Glomerular endothelial cell (primary cell): ENCODE data around the gene TACC2. TPM values are rescaled to one million over a fixed set of nuclear protein-coding genes. Genes with fewer than 3 reads are reported as not detected.
"Not testable (repeated sequence)": the region's sequence is repeated elsewhere in the genome, so short reads cannot be mapped to it uniquely, and the experiment has no call there.

Source experiments
- DNase-seq: peaks from one replicate; pipeline ENCODE4 v3.0.0-alpha.2; 2011; ENCODE audit warnings: low read depth, low spot score; ENCODE audit errors: extremely low read depth
- total RNA-seq: library from RNA; depleted of rRNA; stranded (reverse); fragments of >200 nt; gene quantifications from 2 replicates; pipeline ENCODE4 v1.2.3, GENCODE V29; 2015

The TACC2 gene
- total RNA-seq, 1 donor from 2014 or later = 39.6 TPM

DNA sequence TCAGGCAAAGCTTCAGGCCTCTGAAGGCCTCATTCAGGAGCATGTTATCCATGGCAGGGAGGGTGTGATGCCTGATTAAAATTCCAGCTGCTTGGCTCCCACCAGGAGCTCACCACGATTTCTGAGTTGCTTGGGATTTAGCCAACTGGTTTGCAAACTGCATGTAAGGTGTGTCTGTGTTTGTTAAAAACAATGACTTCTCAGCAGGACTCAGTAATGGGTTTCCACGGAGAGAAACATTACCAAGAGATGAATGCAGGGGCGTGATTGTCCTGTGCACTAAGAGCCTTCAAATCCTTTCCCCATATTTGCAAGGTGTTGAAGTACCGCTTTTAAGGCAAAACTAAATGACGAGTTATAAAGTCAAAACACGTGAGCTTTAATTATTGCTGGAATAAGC, 193.3 kb downstream of the TACC2 start:
- no peak for DNase-seq

- DNase-seq = no peak
These were observed 195.3 kb downstream of the TACC2 start for GRCh38 chr10:122184254-122184653.

- DNase-seq = no peak
These were observed 196.7 kb downstream of the TACC2 start for GRCh38 chr10:122185643-122186042.

DNA sequence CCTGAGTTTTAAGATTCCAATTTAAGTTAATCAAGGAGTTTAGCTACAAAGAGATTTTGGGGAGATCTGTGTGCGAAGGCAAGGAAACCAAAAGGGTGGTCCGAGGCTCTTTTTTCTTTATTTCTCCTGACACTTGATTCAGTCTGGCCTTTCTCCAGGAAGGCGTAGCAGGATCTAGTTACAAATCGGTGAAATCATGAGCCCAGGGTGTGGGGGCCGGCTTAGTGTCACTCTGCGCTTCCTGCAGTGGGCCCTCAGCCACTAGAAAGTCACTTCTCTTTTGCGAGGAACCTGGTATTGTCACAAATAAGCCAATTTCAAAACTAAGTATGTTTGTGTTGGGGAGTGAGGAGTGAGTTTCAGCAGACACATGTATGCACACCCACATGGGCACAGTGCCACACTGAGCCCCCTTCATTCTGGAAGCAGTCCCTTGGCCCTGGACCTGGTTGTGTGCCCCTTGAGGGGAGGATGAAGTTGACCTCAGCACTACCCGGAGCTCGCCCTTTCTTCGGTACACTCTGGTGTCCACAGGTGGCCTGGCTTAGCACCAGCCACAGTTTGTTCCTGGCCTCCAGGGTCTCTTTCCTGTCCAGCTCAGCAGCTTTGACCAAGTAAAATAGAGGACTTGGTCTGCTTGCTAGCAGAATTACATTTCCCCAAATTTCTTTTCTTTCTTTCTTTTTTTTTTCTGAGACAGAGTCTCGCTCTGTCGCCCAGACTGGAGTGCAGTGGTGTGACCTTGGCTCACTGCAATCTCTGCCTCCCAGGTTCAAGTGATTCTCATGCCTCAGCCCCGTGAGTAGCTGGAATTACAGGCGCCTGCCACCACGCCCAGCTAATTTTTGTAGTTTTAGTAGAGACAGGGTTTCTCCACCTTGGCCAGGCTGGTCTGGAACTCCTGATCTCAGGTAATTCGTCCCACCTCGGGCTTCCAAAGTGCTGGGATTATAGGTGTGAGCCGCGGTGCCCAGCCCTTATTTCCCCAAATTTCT, 198.2 kb downstream of the TACC2 start:
- DNase-seq = no peak

GRCh38 chr10:122188706-122189105, 199.7 kb downstream of the TACC2 start:
- no peak for DNase-seq

GRCh38 chr10:122189185-122189584, 200.2 kb downstream of the TACC2 start:
- no peak for DNase-seq

DNA sequence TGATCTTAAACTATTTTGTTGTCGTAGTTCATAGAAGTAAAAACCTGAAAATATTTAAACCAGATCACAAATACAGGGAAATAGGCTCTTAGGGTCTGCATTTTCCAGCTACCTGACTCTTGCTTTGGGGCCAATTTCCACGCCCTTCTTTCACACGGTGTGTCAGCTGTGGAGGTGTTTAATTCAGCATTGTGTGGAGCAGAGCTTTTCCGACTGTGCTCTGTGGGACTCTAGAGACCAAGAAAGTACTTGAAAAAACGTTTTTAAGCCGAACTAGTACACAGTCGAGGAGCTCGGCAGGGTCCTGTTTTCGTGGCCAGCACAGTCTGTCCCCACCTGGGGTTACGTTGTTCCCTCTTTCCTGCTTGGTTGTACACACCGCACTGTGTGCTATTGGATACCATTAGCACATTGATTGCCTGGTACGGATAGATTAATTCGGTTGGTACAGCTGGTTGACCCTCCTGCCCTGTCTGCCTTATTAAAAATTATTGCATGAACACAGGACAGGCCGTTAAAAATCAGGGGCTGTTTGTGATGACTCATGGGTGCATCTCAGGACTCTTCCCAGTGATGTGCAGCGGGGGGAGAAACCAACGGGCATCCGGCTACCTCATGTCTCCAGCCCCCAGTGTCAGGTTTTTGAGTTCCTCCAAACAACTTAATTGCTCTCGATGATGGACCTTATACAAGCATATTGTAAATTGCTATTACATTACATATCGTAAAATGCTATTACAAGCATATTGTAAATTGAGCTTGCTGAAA, 201.4 kb downstream of the TACC2 start:
- DNase-seq = no peak

GRCh38 chr10:122191936-122192541, 203.1 kb downstream of the TACC2 start:
- DNase-seq = no peak

GRCh38 chr10:122194251-122194650, 205.3 kb downstream of the TACC2 start:
- DNase-seq = no peak

- DNase-seq = no peak
These were observed 207.3 kb downstream of the TACC2 start for GRCh38 chr10:122196218-122196617.

- no peak for DNase-seq
These were observed 208.8 kb downstream of the TACC2 start for GRCh38 chr10:122197611-122198222.

DNA sequence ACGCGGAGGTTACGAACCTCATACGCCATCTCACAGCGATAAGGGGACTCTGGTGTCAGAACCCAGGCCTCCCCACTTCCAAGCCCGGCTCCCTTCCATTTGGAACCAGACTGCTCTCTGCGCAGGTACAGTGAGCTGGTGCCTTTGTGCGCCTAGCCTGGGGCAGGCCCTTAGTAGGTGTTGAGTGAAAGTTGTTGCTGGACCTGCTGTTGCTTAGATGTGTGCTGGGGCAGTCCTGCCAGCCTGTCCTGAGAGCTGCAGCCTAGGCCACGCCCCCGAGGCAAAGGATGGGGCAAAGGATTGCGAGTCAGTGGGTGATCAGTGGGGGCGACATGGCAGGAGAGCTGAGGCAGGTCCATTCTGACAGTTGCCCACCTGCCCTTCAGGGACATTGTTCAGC, 209.7 kb downstream of the TACC2 start:
- no peak for DNase-seq

DNA sequence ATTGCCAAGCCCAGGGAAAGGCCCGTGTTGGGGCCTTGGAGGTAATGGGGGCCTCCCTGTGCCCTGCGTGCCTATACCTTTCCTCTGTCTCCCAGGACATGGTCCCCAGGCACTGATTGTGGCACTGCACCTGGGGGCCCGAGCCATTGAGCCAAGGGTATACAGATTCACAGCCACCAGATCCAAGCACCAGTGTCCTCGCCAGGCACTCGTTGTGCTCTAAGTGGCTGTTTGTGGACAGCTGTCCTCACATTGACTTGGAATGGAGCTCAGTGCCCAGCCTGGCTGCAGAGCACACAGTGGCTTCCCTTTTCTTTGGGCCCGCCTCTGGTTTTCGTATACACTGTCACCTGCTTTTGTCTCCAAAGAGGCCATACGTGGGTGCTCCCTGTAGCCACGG, 210.1 kb downstream of the TACC2 start:
- DNase-seq = no peak

GRCh38 chr10:122199689-122200088, 210.7 kb downstream of the TACC2 start:
- no peak for DNase-seq

GRCh38 chr10:122201401-122201800, 212.4 kb downstream of the TACC2 start:
- DNase-seq = no peak

DNA sequence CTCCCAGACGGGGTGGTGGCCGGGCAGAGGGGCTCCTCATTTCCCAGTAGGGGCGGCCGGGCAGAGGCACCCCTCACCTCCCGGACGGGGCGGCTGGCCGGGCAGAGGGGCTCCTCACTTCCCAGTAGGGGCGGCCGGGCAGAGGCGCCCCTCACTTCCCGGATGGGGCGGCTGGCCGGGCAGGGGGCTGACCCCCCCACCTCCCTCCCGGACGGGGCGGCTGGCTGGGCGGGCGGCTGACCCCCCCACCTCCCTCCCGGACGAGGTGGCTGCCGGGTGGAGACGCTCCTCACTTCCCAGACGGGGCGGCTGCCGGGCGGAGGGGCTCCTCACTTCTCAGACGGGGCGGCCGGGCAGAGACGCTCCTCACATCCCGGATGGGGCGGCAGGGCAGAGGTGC, 214.2 kb downstream of the TACC2 start:
- DNase-seq = not testable (repeated sequence)

DNA sequence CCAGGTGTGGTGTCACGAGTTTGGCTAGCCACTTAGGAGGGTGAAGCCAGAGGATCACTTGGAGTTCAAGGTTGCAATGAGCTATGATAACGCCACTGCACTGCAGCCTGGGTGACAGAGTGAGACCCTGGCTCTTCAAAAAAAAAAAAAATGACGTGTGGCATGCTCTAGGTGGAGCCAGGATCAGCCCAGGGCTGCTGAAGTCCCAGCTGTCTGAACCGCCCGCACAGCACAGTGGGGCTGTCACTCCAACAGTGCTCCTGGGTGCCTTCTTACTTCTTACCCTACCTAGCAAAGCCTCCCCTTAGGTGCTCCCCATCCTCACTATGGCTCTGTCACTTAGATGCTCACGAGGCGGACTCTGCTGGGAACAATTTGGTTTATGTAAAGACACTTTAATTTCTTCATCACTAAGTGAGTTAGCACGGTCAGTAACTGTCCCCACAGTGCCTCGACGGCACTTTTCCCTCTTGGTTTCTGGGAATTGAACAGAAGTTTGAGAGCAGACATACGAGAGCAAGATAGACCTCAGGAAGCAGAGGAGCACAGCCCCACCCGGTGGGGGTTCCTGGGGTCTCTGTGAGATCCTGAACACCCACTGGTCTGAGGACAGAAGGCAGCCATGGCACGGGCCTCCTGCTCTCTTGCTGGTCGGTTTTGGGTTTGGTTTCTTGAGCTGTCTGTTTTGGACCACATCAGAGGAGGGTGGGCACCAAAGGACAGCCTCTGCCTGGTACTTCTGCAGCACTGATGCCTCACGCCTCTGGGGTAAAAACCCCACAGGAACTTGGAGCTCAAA, 215.9 kb downstream of the TACC2 start:
- no peak for DNase-seq

DNA sequence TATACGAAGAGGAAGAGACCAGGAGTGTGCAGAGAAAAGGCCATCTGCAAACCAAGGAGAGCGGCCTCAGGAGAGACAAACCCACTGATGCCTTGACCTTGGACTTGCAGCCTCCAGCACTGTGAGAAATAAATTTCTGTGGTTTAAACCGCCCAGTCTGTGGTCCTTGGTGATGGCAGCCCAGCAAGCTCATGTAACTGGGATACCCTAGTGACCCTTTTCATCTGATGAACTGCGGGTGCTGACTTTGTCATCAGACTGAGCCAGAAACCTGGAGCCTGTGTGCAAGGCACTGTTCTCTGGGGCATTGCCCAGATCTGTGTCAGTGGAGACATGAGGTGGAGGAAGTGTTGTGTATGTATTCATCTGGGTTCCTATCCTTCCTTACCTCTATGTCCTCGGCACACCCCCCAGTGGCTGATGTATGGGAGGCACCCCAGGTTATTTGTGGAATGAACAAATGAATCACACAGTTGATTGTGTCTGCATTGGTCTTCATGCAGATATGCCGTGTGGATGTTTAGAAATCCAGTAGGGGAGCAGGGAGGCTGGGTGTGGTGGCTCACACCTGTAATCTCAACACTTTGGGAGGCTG, 217.6 kb downstream of the TACC2 start:
- no peak for DNase-seq

DNA sequence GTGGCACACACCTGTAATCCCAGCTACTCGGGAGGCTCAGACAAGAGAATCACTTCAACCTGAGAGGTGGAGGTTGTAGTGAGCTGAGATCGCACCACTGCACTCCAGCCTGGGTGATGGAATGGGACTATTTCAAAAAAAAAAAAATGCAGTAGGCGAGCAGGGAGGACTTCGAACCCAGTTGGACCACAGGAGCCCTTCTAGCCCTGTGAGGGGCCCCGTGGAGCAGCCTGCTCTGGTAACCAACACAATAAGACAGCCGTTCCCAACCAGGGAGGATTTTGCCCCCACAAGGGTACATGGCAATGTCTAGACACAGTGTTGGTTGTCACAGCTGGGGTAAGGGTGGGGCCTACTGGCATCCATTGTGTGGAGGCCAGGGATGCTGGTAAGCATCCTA, 218.2 kb downstream of the TACC2 start:
- DNase-seq = no peak

DNA sequence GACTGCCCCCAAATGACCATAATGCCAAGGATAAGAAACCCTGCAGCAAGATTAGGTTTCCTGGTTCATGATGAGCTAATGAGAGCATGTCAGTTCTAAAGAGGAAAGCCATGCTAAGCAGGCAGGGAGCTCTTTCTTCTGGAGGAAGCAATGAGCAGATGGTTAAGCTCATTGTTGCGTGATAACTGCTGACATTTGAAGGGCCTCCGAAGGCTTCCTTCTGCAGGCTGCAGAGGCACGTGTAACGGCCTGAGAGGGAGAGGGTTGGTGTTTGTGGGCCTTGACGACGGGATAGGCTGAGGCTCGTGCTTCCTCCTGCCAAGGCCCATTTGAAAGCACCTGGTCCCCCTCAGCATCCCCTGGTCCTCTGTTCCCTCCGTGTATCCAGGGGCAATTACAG, 218.6 kb downstream of the TACC2 start:
- no peak for DNase-seq
